NK-92 treated with Interleukin-12 subunit alpha and Interleukin-12 subunit beta, amount 100 ng/mL, for 24 hours (cell line): ENCODE data around the gene CDKN2A.

Experiments
- DNase-seq: peaks from one replicate; lab custom pipeline; 2025; lab: John Stamatoyannopoulos, UW

Gene CDKN2A

GRCh38 chr9:21941337-21941995 is 52.7 kb downstream of the CDKN2A start:
- no peak for DNase-seq

- no peak for DNase-seq
Observed at GRCh38 chr9:21936161-21936560, 58.0 kb downstream of the CDKN2A start.

- DNase-seq = no peak
Observed at GRCh38 chr9:21935631-21936030, 58.6 kb downstream of the CDKN2A start.

GRCh38 chr9:21933865-21934264 is 60.3 kb downstream of the CDKN2A start:
- no peak for DNase-seq

- DNase-seq = no peak
Observed at GRCh38 chr9:21933281-21933680, 60.9 kb downstream of the CDKN2A start.

GRCh38 chr9:21931428-21931827 is 62.8 kb downstream of the CDKN2A start:
- no peak for DNase-seq

GRCh38 chr9:21927752-21928151 is 66.4 kb downstream of the CDKN2A start:
- peak; percentile 19 for DNase-seq

GRCh38 chr9:21923694-21924093 is 70.5 kb downstream of the CDKN2A start:
- DNase-seq = no peak

GRCh38 chr9:21919377-21920362 is 74.5 kb downstream of the CDKN2A start:
- no peak for DNase-seq
